Stomach (tissue), 4 donors: ENCODE data around the gene MCM3AP.

Experiments
- CTCF ChIP-seq, 7 experiments: fragments of 450-650 bp in 4 of 7; fragments of 200-600 bp in 3 of 7; sonication (generic) in 3 of 7; IDR thresholded peaks; one replicate each; pipeline ENCODE4 v1.5.1; 2016 to 2019; ENCODE audit warnings: antibody characterized with exemption in 7 of 7, control low read depth in 2 of 7, mild to moderate bottlenecking in 1 of 7
- EP300 ChIP-seq: sonication (generic); formaldehyde crosslinking; IDR thresholded peaks from one replicate; pipeline ENCODE4 v1.6.1; 2017; ENCODE audit warnings: antibody characterized with exemption
- POLR2A ChIP-seq, 4 donors: fragments of 450-650 bp; IDR thresholded peaks; one replicate each; pipeline ENCODE4 v1.6.1; 2016; ENCODE audit warnings: antibody characterized with exemption in 4 of 4, control low read depth in 2 of 4, mild to moderate bottlenecking in 1 of 4, moderate library complexity in 1 of 4
- POLR2AphosphoS5 ChIP-seq, 3 donors: sonication (generic); formaldehyde crosslinking; IDR thresholded peaks; one replicate each; pipeline ENCODE4 v1.6.1; 2016; ENCODE audit warnings: antibody characterized with exemption in 3 of 3

- no peak for TF ChIP-seq CTCF (IDR thresholded peaks at IDR 0.05)
- no peak for TF ChIP-seq POLR2A (IDR thresholded peaks at IDR 0.05)
- TF ChIP-seq EP300 = no peak
- TF ChIP-seq POLR2AphosphoS5 (IDR thresholded peaks at IDR 0.05) = peak in 2 of 3 donors; percentile 55 to 66
Measured at GRCh38 chr21:46323710-46324389, 38.4 kb upstream of the MCM3AP start, which contains the start of the genes C21orf58 and PCNT.
